ENCODE measurements around the gene KRTAP10-6. TPM values are rescaled to one million over a fixed set of nuclear protein-coding genes. Genes with fewer than 3 reads are reported as not detected.
"Not testable (repeated sequence)": the region's sequence is repeated elsewhere in the genome, so short reads cannot be mapped to it uniquely, and the experiment has no call there.

The KRTAP10-6 gene
- total RNA-seq, 1 donor from 2014 or later = not detected

- peak; percentile 2 for DNase-seq (ENCODE audit: extremely low read depth, low read depth, low spot score)
Observed at GRCh38 chr21:44618504-44618903, 26.2 kb upstream of the KRTAP10-6 start.

GRCh38 chr21:44617071-44617501 is 24.8 kb upstream of the KRTAP10-6 start:
- no peak for DNase-seq (ENCODE audit: extremely low read depth, low read depth, low spot score)

GRCh38 chr21:44616591-44616926 is 24.3 kb upstream of the KRTAP10-6 start:
- no peak for DNase-seq (ENCODE audit: extremely low read depth, low read depth, low spot score)

GRCh38 chr21:44615911-44616590 is 23.7 kb upstream of the KRTAP10-6 start:
- no peak for DNase-seq (ENCODE audit: extremely low read depth, low read depth, low spot score)

GRCh38 chr21:44615466-44615865 is 23.2 kb upstream of the KRTAP10-6 start:
- DNase-seq (ENCODE audit: extremely low read depth, low read depth, low spot score) = no peak

GRCh38 chr21:44614961-44615391 is 22.7 kb upstream of the KRTAP10-6 start:
- DNase-seq (ENCODE audit: extremely low read depth, low read depth, low spot score) = no peak

- DNase-seq (ENCODE audit: extremely low read depth, low read depth, low spot score) = no peak
Observed at GRCh38 chr21:44614161-44614631, 21.9 kb upstream of the KRTAP10-6 start.

GRCh38 chr21:44613386-44614155 is 21.3 kb upstream of the KRTAP10-6 start:
- no peak for DNase-seq (ENCODE audit: extremely low read depth, low read depth, low spot score)

GRCh38 chr21:44612669-44613229 is 20.4 kb upstream of the KRTAP10-6 start:
- DNase-seq (ENCODE audit: extremely low read depth, low read depth, low spot score) = no peak

GRCh38 chr21:44612029-44612486 is 19.8 kb upstream of the KRTAP10-6 start, which contains the start of gene KRTAP10-8:
TSS of gene KRTAP10-8 (plus strand) at chr21:44612079. CDS start at chr21:44612101, 22 bp downstream.
- no peak for DNase-seq (ENCODE audit: extremely low read depth, low read depth, low spot score)

- DNase-seq (ENCODE audit: extremely low read depth, low read depth, low spot score) = no peak
Observed at GRCh38 chr21:44611551-44611950, 19.2 kb upstream of the KRTAP10-6 start.

- DNase-seq (ENCODE audit: extremely low read depth, low read depth, low spot score) = not testable (repeated sequence)
Observed at GRCh38 chr21:44610157-44610843, 18.0 kb upstream of the KRTAP10-6 start.

GRCh38 chr21:44609193-44609592 is 16.9 kb upstream of the KRTAP10-6 start:
- no peak for DNase-seq (ENCODE audit: extremely low read depth, low read depth, low spot score)

GRCh38 chr21:44606495-44606894 is 14.2 kb upstream of the KRTAP10-6 start:
- no peak for DNase-seq (ENCODE audit: extremely low read depth, low read depth, low spot score)

GRCh38 chr21:44603911-44604310 is 11.6 kb upstream of the KRTAP10-6 start:
- no peak for DNase-seq (ENCODE audit: extremely low read depth, low read depth, low spot score)

GRCh38 chr21:44603109-44603875 is 11.0 kb upstream of the KRTAP10-6 start:
- no peak for DNase-seq (ENCODE audit: extremely low read depth, low read depth, low spot score)

GRCh38 chr21:44602463-44602850 is 10.2 kb upstream of the KRTAP10-6 start:
- DNase-seq (ENCODE audit: extremely low read depth, low read depth, low spot score) = no peak

GRCh38 chr21:44601596-44602462 is 9.5 kb upstream of the KRTAP10-6 start:
- DNase-seq (ENCODE audit: extremely low read depth, low read depth, low spot score) = no peak

- DNase-seq (ENCODE audit: extremely low read depth, low read depth, low spot score) = not testable (repeated sequence)
Observed at GRCh38 chr21:44601091-44601490, 8.8 kb upstream of the KRTAP10-6 start.
